Transverse colon (tissue), 3 donors: ENCODE results near the gene TRA2B.

ENCODE experiments used
- CTCF ChIP-seq, 5 experiments: fragments of 200-600 bp in 3 of 5; fragments of 450-650 bp in 2 of 5; sonication (generic) in 3 of 5; IDR thresholded peaks; 1 replicate in 2 of 5; 2 replicates in 3 of 5; pipeline ENCODE4 v1.5.1; 2016 to 2017; ENCODE audit warnings: antibody characterized with exemption in 5 of 5, inconsistent platforms in 3 of 5, mild to moderate bottlenecking in 2 of 5, moderate library complexity in 1 of 5
- POLR2A ChIP-seq: fragments of 450-650 bp; IDR thresholded peaks from one replicate; pipeline ENCODE4 v1.6.1; 2016; ENCODE audit warnings: antibody characterized with exemption, mild to moderate bottlenecking, moderate library complexity

DNA sequence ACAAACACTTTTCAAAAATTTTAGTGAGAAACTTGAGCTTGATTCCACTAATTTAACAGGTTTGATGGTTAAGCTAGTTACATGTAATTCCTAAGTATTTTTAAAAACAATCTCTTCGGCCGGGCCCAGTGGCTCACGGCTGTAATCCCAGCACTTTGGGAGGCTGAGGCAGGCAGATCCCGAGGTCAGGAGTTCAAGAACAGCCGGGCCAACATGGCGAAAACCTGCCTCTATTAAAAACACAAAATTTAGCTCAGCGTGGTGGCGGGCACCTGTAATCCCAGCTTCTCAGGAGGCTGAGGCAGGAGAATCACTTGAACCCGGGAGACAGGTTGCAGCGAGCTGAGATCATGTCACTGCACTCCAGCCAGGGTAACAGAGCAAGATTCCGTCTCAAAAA, 25.3 kb downstream of the TRA2B start:
- TF ChIP-seq CTCF (IDR thresholded peaks at IDR 0.05) (no peak), POLR2A (no peak)
